Fibroblast of villous mesenchyme (primary cell): ENCODE data around the gene SKI. TPM values are rescaled to one million over a fixed set of nuclear protein-coding genes. Genes with fewer than 3 reads are reported as not detected.

Experiments
- DNase-seq: peaks from one replicate; pipeline ENCODE4 v3.0.0-alpha.2; 2010; ENCODE audit warnings: low read depth
- H3K4me3 ChIP-seq: 2 replicates; pipeline ENCODE4 v1.5.1; 2011; ENCODE audit warnings: low read depth, mild to moderate bottlenecking, low read length
- total RNA-seq: library from RNA; depleted of rRNA; stranded (reverse); fragments of >200 nt; gene quantifications from 2 replicates; pipeline ENCODE4 v1.2.3, GENCODE V29; 2012
- TF ChIP-seq, protein P1 (sequence below): IDR thresholded peaks from 2 replicates; pipeline ENCODE4 v1.5.1; 2012; ENCODE audit warnings: low read depth, mild to moderate bottlenecking, low read length; ENCODE audit not compliant: insufficient read depth

The SKI gene
- total RNA-seq, 1 donor = 26.8 TPM

DNA sequence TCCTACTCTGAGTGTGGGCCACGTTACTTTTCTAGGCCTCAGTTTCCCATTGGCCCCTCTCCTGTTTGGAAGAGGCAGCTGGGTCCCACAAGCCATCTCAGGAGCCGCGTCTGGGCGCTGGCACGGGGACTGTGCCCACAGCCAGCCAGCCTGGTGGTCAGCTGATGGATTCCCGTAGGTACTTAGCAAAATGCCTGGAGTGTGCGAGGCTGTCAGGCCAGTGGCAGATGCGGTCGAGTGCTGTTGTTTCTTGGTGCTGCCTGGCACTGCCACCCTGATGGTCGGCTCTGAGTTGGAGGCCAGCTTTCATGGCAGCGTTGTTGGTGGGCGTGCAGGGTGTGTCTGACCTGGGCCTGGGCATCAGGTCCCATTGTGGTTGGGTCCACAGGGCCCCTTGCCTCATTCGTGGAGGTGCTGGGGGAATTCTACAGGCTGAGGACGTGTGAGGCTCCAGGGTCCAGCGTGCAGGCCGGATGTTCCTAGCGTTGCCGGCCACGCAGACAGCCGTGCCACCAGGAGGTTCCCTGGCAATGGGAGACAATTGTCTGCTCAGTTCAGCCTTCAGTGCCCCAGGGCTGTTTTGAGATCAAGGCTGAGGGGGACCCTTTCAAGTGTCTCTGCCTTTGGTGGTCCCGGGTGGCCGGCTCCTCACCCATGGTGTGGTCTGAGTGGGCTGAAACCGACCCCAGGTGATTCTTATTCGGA, 20.9 kb downstream of the SKI start:
- TF ChIP-seq, protein P1, sequence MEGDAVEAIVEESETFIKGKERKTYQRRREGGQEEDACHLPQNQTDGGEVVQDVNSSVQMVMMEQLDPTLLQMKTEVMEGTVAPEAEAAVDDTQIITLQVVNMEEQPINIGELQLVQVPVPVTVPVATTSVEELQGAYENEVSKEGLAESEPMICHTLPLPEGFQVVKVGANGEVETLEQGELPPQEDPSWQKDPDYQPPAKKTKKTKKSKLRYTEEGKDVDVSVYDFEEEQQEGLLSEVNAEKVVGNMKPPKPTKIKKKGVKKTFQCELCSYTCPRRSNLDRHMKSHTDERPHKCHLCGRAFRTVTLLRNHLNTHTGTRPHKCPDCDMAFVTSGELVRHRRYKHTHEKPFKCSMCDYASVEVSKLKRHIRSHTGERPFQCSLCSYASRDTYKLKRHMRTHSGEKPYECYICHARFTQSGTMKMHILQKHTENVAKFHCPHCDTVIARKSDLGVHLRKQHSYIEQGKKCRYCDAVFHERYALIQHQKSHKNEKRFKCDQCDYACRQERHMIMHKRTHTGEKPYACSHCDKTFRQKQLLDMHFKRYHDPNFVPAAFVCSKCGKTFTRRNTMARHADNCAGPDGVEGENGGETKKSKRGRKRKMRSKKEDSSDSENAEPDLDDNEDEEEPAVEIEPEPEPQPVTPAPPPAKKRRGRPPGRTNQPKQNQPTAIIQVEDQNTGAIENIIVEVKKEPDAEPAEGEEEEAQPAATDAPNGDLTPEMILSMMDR = no peak
- DNase-seq = no peak
- no peak overlapping the region for H3K4me3 ChIP-seq

DNA sequence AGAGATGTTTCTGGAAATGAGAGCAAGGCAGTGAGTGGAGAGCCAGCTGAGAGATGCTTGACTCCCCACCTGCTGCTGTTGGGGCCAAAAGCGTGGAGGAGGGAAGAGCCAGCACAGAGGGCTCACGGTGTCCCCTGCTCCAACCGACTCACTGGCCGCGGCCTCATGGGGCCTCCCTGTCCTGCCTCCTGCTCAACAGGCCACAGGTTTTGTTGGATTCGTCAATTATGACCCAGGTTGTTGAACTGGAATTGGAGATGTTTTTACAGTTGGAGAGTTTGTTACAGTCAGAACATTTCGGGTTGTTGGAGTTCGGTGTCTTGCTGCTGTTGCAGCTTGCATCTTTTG, 21.4 kb downstream of the SKI start:
- no peak overlapping the region for H3K4me3 ChIP-seq
- no peak for DNase-seq
- TF ChIP-seq, protein P1 = no peak

DNA sequence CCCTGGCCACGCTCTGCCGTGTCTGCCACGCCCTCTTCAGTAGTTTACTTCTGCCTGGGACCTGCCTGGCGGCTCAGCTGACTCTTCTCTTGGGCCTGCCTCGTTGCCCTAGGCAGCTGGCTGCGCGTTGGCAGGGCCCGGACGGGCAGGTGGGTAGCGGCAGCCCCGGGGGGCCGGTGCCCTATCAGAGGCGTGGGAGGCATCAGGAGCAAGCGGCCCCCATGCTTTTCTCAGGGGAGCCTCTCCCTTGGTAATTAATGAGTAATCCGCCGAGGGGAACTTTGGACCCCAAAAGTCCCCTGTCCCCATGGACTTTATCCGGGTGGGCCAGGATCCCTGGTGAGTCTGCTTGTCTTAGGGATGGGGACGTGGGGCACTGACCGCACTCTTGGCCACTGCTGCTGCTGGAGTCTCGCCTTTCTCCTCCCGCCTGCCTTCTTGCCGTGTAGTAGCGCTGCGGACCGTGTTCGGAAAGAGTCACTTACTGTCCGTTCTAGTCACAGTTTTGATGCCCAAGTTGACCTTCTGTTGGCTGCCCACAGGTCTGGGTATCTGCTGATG, 22.7 kb downstream of the SKI start:
- TF ChIP-seq, protein P1 = no peak
- no peak for DNase-seq
- H3K4me3 ChIP-seq = no peak overlapping the region

DNA sequence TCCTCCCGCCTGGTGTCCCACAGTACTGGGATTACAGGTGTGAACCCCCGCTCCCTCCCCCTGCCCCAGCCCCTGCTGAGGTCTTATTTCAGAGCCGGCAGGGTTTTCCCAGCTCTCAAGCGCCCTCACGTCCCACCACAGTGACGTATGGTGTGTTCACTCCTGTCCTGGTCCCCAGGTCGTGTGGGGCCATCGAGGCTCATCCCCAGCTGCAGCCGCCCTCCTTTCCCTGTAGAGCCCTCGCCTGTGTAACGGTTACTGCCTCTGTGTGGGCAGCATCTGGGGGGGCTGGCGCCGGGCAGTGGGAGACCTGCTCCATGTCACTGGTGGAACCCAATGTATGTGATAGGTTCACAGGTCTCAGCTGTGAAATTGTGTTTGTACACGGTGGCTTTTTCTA, 23.2 kb downstream of the SKI start:
- TF ChIP-seq, protein P1 = no peak
- DNase-seq = no peak
- no peak overlapping the region for H3K4me3 ChIP-seq

DNA sequence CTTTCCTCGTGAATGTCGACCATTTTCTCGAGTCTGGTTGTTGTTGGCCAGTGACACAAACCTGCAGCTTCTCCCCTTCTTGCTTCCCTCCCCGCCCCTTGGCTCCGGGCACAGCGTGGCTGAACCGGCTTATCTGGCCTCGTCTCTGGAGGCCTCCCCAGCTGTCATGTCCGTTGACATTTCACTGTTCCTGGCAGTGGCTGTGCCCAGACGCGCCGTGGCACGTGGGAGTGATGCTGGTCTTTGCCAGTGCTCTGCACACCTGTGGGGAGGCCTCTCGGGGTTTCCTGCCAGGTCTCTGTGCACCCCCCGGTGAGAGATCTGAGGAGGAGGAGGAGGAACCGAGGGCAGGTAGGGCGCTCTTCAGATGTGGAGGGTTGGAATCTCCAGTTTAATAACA, 23.7 kb downstream of the SKI start:
- DNase-seq = no peak
- TF ChIP-seq, protein P1 = no peak
- no peak overlapping the region for H3K4me3 ChIP-seq

DNA sequence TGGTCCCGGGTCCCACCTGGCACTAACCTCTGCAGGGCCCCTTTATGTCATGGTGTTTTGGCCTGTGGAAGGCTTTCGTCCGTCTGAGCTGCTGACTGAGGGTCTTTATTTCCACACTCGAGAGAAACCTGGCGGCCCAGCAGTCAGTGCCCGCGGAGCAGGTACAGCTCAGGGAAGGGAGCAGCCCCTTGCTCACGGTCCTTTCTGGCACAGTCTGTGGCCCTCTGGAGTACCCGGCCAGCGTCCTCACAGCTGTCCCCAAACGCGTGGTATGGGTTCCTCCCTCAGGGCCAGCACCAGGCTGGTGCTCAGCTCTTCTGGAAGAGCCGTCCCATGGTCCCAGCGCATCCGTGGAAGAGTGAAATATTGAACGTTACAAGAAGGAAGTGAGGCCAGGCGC, 24.3 kb downstream of the SKI start:
- TF ChIP-seq, protein P1 = no peak
- no peak overlapping the region for H3K4me3 ChIP-seq
- DNase-seq = no peak

DNA sequence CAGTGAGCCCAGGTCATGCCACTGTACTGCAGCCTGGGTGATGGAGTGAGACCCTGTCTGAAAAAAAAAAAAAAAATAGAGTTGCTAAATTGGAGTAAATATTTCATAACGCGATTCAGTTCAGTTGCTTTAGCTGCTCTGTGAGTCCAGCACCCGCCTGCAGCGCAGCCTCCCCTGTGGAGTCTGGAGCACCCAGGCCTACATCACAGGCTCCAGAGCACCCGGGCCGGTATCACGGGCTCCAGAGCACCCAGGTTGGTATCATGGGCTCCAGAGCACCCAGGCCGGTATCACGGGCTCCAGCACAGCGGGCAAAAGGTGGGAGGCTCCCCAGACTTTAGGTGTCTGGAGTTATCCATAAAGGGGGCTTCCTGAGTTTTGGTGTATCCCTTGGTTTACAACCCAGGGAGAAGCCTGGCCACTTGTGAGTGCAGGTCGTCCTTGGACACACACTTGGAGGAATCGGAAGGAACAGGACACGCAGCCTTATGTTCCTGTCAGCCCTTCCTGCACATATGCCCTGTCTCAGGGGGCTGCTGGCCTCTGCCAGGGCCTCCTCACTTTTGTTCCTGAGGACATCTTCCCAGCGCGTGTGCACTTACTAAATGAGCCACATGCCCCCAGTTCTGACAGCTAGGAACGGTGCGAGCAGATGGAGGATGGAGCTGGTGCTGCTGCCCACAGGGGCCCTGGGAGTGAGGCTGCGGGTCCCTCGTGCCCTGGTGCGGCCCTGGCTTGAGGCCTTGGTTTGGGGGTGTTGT, 25.1 kb downstream of the SKI start:
- no peak overlapping the region for H3K4me3 ChIP-seq
- DNase-seq = no peak
- TF ChIP-seq, protein P1 = no peak
